GM21576 (cell line): ENCODE measurements around the gene ITGA3.

Experiments
- ATAC-seq: cut with Tn5 transposase; IDR thresholded peaks from one replicate; pipeline ENCODE4 v1.9.1; 2021; ENCODE audit warnings: mild to moderate bottlenecking, moderate library complexity; ENCODE audit not compliant: unreplicated experiment

The ITGA3 gene

DNA sequence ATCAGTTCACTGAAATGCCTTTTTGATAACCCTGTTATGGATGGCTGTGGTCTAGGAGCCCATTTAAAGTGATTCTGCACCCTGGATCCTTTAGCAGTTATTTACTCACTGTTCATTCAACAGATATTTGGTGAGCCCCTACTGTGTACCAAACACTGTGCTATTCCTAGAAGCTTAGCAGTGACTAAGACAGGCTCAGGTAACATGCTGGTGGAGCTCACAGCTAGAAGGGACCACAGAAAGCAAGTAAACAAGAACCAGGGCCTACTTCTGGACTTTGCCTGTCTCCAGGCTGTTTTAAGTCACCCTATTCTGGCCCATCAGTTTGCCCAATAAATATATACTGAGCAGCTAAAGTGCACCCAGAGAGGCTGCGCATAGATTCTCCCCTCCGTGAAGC lies 11.1 kb downstream of the ITGA3 start:
- ATAC-seq: no peak

DNA sequence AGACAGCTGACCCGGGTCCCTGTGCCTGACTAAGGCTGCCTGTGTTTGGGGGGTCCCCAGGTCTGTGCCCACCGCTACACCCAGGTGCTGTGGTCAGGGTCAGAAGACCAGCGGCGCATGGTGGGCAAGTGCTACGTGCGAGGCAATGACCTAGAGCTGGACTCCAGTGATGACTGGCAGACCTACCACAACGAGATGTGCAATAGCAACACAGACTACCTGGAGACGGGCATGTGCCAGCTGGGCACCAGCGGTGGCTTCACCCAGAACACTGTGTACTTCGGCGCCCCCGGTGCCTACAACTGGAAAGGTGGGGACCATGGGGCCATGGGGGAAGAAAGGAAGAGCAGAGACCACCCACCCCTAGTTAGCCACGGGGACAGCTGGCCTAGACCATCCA lies 12.1 kb downstream of the ITGA3 start:
- ATAC-seq: no peak

DNA sequence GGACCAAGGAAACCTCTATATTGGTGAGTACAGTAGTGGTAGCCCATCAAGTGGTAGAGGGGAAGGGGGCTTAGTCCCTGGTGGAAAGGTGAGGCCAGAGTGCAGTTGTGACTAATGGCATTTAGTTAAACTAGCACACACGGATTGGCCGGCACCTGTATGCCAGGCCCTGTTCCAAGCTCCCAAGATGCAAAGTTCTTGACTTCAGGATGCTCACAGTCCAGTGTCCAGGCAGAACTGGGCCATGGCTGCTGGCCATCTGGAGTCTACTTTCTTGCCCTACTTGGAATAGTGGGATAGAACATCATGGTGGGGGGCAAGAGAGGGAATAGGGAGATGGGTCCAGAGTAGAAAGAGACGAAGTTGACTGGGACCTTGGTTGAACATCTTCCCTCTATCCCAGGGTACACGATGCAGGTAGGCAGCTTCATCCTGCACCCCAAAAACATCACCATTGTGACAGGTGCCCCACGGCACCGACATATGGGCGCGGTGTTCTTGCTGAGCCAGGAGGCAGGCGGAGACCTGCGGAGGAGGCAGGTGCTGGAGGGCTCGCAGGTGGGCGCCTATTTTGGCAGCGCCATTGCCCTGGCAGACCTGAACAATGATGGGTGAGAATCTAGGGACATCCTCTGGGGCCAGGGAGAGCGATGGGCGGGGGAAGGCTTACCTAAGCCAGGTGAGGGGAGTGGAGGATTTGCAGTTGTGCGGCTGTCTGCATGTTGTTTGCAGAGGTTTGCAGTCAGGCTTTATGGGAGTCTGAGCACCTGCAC lies 15.2 kb downstream of the ITGA3 start:
- no peak for ATAC-seq

DNA sequence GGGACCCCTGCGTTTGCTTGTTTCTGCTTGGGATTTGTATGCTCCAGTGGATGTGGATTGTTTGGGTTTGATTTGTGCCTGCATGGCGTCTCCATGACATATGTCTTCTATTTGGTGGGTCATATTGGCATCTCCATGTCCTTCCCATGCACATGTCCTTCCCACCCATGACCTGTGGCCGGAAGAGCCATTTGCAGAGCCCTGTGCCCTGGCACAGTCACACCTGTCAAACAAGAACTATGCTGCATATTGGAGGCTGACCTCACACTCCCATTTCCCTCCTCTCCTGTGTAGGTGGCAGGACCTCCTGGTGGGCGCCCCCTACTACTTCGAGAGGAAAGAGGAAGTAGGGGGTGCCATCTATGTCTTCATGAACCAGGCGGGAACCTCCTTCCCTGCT lies 15.8 kb downstream of the ITGA3 start:
- no peak for ATAC-seq

DNA sequence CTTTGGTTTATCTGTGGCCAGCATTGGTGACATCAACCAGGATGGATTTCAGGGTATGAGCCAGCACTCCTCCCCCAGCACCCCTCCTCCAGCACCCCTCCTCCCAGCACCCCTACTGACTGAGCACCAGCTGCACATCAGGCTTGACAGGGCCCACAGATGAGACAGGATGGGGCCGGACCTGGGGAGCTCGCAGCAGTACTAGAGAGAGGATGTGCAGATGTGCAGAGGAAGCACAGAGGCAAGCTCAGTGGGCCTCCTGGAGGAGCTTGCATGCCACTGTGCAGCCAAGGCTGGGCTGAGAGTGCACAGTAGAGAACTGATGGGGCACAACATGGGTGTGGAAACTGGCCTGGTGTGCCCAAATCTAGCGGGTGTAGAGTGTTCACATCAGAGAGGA lies 16.2 kb downstream of the ITGA3 start:
- no peak for ATAC-seq

DNA sequence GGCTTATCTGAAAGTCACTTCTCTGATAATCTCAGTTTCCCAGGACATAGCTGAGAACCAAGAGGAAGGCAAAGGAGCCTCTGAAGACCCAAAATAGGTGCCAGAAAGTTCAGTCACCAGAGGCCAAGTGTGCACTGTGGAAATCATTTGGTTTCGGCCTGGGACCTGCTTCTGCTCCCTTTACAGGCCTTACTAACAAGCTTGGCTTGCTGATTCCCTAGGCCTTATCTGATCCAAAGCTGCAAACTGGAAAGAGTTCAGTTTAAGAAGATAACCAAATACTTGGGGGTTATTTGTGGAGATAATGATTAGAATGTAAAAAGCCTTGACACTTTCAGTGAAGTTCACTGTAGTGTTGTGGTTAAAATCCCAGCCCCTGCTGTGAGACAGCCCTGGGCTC lies 17.0 kb downstream of the ITGA3 start:
- ATAC-seq: no peak

DNA sequence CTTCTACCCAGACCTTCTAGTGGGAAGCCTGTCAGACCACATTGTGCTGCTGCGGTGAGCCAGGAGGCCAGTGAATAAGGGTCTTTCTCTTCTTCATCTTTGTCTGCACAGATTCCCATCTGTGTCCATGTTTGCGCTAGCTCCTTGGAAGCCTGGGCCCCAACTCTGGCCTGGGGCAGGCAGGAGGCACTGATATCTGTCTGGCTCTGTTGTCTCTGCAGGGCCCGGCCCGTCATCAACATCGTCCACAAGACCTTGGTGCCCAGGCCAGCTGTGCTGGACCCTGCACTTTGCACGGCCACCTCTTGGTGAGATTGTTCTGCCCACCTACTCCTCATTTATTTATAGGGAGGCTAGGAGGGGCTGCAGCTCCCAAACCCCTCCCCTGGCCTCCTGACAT lies 18.3 kb downstream of the ITGA3 start:
- ATAC-seq: no peak

DNA sequence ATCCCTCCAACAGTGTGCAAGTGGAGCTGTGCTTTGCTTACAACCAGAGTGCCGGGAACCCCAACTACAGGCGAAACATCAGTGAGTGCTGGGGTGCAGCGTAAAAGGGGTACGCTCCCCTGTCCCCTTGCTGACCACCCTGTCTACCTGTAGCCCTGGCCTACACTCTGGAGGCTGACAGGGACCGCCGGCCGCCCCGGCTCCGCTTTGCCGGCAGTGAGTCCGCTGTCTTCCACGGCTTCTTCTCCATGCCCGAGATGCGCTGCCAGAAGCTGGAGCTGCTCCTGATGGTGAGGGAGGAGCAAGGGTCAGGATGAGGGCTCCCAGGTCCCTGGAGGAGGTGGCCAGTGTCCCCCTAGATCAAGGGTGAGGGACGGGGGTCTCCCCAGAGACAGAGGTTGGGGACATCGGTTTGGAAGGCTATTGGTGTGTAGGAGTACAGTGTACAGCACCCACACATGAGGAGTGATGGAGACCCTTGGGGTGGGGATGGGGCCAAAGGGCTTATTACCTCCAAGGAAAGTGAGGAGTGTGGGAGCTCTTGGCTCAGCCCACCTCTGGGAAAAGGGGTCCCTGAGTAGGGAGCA lies 19.6 kb downstream of the ITGA3 start:
- ATAC-seq: no peak

DNA sequence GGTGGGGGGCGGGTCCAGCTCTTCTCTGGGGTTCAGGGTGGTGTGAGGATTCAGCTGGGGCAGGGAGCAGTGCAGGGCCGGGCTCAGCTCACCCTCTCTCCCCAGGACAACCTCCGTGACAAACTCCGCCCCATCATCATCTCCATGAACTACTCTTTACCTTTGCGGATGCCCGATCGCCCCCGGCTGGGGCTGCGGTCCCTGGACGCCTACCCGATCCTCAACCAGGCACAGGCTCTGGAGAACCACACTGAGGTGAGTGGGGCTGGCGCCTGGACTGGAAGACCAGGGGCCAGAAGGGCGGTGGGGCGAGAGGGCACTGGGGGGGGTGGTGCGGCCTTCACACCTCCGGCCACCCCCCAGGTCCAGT lies 20.3 kb downstream of the ITGA3 start:
- no peak for ATAC-seq

DNA sequence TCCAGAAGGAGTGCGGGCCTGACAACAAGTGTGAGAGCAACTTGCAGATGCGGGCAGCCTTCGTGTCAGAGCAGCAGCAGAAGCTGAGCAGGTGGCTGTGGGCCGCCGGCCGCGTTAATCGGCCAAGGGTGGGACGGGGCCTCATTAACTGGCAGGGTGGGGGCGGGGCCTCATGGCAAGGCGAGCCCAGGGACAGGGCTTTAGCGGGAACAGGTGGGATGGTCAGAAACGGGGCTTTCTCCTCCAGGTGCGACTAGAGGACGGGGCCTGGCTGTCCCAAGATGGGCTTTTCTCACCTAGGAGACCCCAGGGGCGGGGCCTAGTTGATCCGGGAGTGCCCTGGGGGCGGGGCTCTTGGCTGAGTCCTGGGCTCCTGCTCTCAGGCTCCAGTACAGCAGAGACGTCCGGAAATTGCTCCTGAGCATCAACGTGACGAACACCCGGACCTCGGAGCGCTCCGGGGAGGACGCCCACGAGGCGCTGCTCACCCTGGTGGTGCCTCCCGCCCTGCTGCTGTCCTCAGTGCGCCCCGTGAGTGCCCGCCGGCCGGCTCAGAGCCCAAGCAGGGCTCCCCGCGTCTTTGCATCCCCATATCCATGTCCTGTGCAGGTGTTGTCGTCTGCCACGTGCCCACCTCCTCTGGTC lies 20.8 kb downstream of the ITGA3 start:
- ATAC-seq: no peak

DNA sequence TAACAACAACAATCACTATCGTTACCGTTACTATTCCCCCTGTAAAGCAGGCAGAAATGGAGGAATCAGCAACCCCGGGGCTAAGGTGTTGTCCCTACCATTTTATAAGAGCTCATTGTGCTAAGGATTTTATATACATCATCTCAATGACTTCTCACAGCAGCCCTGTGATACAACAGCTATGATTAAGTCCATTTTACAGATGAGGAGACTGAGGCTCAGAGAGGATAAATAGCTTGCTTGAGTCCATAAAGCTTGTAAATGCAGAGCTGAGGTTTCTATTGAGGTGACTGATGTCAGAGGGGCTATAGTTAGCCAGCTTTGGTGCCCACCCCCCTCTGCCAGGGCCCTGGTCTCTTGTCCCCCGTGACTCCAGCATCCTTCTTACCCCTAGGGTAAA lies 22.5 kb downstream of the ITGA3 start:
- no peak for ATAC-seq

DNA sequence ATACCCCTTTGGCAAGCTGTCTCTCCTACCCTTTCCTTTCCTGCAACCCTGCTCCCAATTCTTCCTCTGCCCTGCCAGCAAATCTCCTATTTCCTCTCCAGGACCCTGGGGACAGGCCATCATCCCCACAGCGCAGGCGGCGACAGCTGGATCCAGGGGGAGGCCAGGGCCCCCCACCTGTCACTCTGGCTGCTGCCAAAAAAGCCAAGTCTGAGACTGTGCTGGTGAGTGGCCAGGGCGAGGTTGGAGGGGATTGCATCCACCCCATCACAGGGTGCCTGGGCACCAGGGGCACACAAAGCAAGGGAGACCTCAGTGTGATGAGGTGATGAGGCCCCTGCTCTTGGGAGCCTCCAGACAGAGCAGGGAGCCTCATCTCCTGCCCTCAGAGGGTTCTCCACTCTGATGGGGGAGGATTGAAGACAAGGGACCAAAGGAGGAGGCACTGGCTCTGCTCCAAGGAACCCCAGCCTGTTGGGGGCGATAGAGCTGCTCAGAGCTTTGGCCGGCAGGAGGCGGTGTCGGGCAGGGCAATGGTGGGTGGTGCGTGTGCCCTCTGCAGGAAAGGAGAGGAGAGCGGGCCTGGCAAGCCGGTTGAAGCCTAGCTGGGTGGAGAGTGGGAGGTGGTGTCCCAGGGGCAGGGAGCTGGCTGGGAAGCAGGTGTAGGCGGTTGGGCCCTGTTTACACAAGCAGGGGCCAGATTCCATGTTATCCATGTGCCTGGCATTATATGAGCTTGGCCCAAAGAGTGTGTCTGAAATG lies 23.6 kb downstream of the ITGA3 start:
- ATAC-seq: no peak

DNA sequence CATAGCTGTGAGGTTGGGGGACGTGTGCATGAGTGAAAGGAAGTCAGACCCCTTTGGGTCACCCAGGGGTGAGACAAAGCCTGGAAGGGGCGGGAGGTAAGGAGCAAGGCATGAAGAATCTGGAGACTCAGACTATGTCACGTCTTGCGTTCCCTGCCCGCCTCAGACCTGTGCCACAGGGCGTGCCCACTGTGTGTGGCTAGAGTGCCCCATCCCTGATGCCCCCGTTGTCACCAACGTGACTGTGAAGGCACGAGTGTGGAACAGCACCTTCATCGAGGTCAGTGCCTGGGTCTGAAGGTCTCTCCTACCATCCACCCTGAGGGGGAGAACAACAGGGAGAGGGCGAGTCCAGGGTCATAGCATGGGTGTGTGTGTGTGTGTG lies 24.2 kb downstream of the ITGA3 start:
- ATAC-seq: no peak

DNA sequence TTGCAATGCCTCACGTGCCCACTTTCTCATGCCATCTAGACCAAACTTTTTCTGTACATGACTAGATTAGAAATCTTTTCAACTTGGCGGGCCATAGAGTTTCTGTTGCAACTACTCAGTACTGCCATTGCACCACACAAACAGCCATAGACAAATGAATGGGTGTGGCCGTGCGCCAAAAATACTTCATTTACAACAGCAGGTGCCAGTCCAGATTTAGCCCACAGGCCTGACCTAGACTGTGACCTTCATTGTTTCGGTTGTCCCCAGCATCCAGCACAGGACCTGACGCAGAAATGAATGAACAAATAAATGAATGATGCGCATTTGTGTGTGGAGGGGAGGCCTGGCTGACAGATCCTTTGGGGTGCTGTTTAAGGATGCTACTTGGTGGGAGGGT lies 24.9 kb downstream of the ITGA3 start:
- no peak for ATAC-seq

DNA sequence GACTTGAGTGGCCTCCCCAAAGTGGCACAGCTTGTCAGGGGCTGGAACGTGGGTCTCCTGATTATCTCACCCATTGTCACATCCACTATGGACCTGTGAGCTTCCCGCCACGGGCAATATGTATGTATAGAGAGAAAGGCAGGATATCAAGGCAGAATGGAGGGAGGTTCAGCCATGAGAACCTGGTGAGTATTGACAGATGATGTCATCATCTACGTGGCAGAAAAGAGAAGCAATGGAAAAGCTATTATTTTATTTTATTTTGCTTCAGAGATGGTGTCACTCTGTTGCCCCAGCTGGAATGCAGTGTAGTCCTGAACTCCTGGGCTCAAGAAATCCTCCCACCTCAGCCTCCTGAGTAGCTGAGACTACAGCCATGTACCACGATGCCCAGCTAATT lies 25.8 kb downstream of the ITGA3 start:
- ATAC-seq: no peak

DNA sequence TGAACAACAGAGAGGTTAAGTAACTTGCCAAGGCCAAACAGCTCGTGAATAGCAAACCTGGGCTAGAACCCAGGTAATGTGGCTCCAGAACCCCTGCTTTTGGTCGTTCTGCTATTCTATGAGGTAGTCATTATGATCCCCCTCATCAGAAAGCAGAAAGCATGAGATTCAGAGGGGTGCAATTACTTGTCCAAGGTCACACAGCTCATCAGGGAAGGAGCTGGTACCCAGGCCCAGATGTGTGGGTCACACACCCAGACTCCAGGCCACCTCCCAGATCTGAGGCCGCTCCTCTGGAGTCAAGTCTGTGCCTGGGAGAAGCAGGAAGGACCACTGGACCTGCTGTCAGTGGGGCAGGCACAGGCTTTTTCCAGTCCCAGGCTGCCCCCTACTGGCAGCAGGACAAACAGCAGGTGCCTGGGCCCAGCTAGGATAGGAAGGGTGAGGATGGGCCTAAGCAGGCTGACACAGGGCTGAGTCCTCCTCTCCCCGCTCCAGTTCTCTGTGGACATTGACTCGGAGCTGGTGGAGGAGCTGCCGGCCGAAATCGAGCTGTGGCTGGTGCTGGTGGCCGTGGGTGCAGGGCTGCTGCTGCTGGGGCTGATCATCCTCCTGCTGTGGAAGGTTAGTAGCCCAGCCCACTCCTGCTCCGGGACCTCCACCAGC lies 31.5 kb downstream of the ITGA3 start:
- peak; percentile 68 for ATAC-seq

DNA sequence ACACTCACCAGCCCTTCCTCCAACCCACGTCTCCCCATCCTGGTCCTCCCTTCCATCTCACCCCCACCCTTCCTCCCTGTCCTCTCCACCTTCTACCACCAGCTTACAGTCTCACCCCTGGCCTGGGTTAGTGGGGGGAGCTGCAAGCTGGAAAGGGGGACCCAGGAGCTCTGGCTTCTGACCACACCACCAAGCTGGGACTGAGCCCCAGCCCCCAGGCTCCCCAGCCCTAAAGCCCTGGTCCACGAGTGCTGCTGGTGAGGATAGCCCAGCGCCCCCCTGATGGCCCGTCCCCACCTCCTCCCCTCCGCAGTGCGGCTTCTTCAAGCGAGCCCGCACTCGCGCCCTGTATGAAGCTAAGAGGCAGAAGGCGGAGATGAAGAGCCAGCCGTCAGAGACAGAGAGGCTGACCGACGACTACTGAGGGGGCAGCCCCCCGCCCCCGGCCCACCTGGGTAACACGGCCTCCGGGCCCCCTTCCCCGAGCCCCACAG lies 32.0 kb downstream of the ITGA3 start:
- ATAC-seq: no peak

DNA sequence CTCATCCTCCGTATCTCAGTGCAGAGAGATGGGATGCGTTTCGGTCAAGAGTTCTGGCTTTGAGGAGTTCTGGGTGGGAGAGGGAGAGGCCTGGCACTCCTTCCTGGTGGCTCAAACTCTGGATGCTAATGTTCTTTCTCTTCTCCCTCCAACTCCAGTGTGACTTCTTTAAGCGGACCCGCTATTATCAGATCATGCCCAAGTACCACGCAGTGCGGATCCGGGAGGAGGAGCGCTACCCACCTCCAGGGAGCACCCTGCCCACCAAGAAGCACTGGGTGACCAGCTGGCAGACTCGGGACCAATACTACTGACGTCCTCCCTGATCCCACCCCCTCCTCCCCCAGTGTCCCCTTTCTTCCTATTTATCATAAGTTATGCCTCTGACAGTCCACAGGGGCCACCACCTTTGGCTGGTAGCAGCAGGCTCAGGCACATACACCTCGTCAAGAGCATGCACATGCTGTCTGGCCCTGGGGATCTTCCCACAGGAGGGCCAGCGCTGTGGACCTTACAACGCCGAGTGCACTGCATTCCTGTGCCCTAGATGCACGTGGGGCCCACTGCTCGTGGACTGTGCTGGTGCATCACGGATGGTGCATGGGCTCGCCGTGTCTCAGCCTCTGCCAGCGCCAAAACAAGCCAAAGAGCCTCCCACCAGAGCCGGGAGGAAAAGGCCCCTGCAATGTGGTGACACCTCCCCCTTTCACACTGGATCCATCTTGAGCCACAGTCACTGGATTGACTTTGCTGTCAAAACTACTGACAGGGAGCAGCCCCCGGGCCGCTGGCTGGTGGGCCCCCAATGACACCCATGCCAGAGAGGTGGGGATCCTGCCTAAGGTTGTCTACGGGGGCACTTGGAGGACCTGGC lies 33.3 kb downstream of the ITGA3 start:
- ATAC-seq: no peak

DNA sequence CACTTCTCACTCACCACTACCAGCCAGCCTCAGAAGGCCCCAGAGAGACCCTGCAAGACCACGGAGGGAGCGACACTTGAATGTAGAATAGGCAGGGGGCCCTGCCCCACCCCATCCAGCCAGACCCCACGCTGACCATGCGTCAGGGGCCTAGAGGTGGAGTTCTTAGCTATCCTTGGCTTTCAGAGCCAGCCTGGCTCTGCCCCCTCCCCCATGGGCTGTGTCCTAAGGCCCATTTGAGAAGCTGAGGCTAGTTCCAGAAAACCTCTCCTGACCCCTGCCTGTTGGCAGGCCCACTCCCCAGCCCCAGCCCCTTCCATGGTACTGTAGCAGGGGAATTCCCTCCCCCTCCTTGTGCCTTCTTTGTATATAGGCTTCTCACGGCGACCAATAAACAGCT lies 34.2 kb downstream of the ITGA3 start:
- ATAC-seq: no peak
